PFSK-1 (cell line): ENCODE data around the gene RELT.

ENCODE experiments used
- POLR2AphosphoS5 ChIP-seq: IDR thresholded peaks from 2 replicates; pipeline ENCODE4 v1.6.1; 2012; ENCODE audit warnings: low read depth, mild to moderate bottlenecking, control low read depth, low read length, moderate library complexity
- REST ChIP-seq, 2 experiments: IDR thresholded peaks; 2 replicates each; pipeline versions ENCODE4 v1.6.1 to v1.8.0; 2011 to 2012; ENCODE audit warnings: low read depth in 2 of 2, low read length in 2 of 2, control low read depth in 1 of 2, inconsistent platforms in 1 of 2, mild to moderate bottlenecking in 1 of 2, moderate library complexity in 1 of 2; ENCODE audit not compliant: insufficient read depth in 1 of 2
- SIN3A ChIP-seq: IDR thresholded peaks from 2 replicates; pipeline ENCODE4 v1.6.1; 2012; ENCODE audit warnings: mild to moderate bottlenecking, low read length, moderate library complexity, borderline replicate concordance; ENCODE audit not compliant: insufficient read depth
- TAF1 ChIP-seq: IDR thresholded peaks from 2 replicates; pipeline ENCODE4 v1.6.1; 2012; ENCODE audit warnings: low read length, control low read depth, borderline replicate concordance; ENCODE audit not compliant: insufficient read depth

GRCh38 chr11:73391665-73392064 lies 15.5 kb downstream of the RELT start:
- TF ChIP-seq REST (IDR thresholded peaks at IDR 0.05; ENCODE audit: insufficient read depth in 1 of 2, low read depth in 2 of 2, low read length in 2 of 2) = no peak
- no peak for TF ChIP-seq TAF1
- no peak for TF ChIP-seq SIN3A
- no peak for TF ChIP-seq POLR2AphosphoS5
